ENCODE data around the gene UBE2U. TPM values are rescaled to one million over a fixed set of nuclear protein-coding genes. Genes with fewer than 3 reads are reported as not detected.

The UBE2U gene
- polyA plus RNA-seq, 1 experiment: not detected

- ChIA-PET CTCF (no interaction called here), POLR2A (no interaction called here)
These were observed 63.6 kb downstream of the UBE2U start for GRCh38 chr1:64266991-64267390.

GRCh38 chr1:64268653-64269557 lies 65.5 kb downstream of the UBE2U start:
- ChIA-PET POLR2A (no interaction called here), CTCF (interaction anchor here (0.6 to 3.7 kb wide), 19 partner anchors 8 to 561 kb away, joined by 3 to 33 read pairs (median 3); no protein-coding TSS in a partner anchor)
- H3K4me3 ChIP-seq (ENCODE audit: low read depth, low read length): no peak overlapping the region
- H3K36me3 ChIP-seq (ENCODE audit: control insufficient read depth, insufficient read depth, low read length): no peaks in the 10 kb centered on the region
- DNase-seq (ENCODE audit: low read depth): peak; percentile 33
- no peaks in the 10 kb centered on the region; the same call in 1 of the 2 replicates for H3K27me3 ChIP-seq (ENCODE audit: control insufficient read depth, insufficient read depth, low read length)
- peak; percentile 75 for TF ChIP-seq CTCF (IDR thresholded peaks at IDR 0.05; ENCODE audit: insufficient read depth, low read depth, low read length)

More at GRCh38 chr1:64266991-64267390, 63.6 kb downstream of the UBE2U start:
- DNase-seq (ENCODE audit: low read depth): no peak
- Histone ChIP-seq H3K4me3 (ENCODE audit: low read depth, low read length) (no peak overlapping the region), H3K36me3 (ENCODE audit: control insufficient read depth, insufficient read depth, low read length) (no peaks in the 10 kb centered on the region), H3K27me3 (ENCODE audit: control insufficient read depth, insufficient read depth, low read length) (no peaks in the 10 kb centered on the region; the same call in 1 of the 2 replicates)
- no peak for TF ChIP-seq CTCF (IDR thresholded peaks at IDR 0.05; ENCODE audit: insufficient read depth, low read depth, low read length)

- CTCF ChIA-PET: interaction anchor here (0.7 to 3.7 kb wide), 15 partner anchors 9 to 560 kb away, joined by 3 to 33 read pairs (median 3); no protein-coding TSS in a partner anchor
- Histone ChIP-seq H3K27me3 (ENCODE audit: control insufficient read depth, insufficient read depth, low read length) (no peaks in the 10 kb centered on the region; the same call in 1 of the 2 replicates), H3K4me3 (ENCODE audit: low read depth, low read length) (no peak overlapping the region), H3K36me3 (ENCODE audit: control insufficient read depth, insufficient read depth, low read length) (no peaks in the 10 kb centered on the region)
- TF ChIP-seq CTCF (IDR thresholded peaks at IDR 0.05; ENCODE audit: insufficient read depth, low read depth, low read length): no peak
- no peak for DNase-seq (ENCODE audit: low read depth)
- POLR2A ChIA-PET: no interaction called here
These were observed 66.1 kb downstream of the UBE2U start for GRCh38 chr1:64269558-64269884.

- no peak for DNase-seq (ENCODE audit: low read depth)
- no peak for TF ChIP-seq CTCF (IDR thresholded peaks at IDR 0.05; ENCODE audit: insufficient read depth, low read depth, low read length)
- ChIA-PET CTCF (interaction anchor here (1.5 kb wide), 1 partner anchor 236 kb away, joined by 3 read pairs; no protein-coding TSS in a partner anchor), POLR2A (no interaction called here)
- Histone ChIP-seq H3K27me3 (ENCODE audit: control insufficient read depth, insufficient read depth, low read length) (no peaks in the 10 kb centered on the region), H3K4me3 (ENCODE audit: low read depth, low read length) (no peak overlapping the region), H3K36me3 (ENCODE audit: control insufficient read depth, insufficient read depth, low read length) (no peaks in the 10 kb centered on the region)
These were observed 76.6 kb downstream of the UBE2U start for GRCh38 chr1:64280001-64280400.

GRCh38 chr1:64282351-64282750 lies 78.9 kb downstream of the UBE2U start:
- H3K4me3 ChIP-seq (ENCODE audit: low read depth, low read length): no peak overlapping the region
- POLR2A ChIA-PET: no interaction called here
- no peak for TF ChIP-seq CTCF (IDR thresholded peaks at IDR 0.05; ENCODE audit: insufficient read depth, low read depth, low read length)
- CTCF ChIA-PET: no interaction called here
- H3K27me3 ChIP-seq (ENCODE audit: control insufficient read depth, insufficient read depth, low read length): no peaks in the 10 kb centered on the region
- no peak for DNase-seq (ENCODE audit: low read depth)
- H3K36me3 ChIP-seq (ENCODE audit: control insufficient read depth, insufficient read depth, low read length): no peaks in the 10 kb centered on the region

Data from BJ (cell line).